ENCODE measurements around the gene SLCO2B1.

DNA sequence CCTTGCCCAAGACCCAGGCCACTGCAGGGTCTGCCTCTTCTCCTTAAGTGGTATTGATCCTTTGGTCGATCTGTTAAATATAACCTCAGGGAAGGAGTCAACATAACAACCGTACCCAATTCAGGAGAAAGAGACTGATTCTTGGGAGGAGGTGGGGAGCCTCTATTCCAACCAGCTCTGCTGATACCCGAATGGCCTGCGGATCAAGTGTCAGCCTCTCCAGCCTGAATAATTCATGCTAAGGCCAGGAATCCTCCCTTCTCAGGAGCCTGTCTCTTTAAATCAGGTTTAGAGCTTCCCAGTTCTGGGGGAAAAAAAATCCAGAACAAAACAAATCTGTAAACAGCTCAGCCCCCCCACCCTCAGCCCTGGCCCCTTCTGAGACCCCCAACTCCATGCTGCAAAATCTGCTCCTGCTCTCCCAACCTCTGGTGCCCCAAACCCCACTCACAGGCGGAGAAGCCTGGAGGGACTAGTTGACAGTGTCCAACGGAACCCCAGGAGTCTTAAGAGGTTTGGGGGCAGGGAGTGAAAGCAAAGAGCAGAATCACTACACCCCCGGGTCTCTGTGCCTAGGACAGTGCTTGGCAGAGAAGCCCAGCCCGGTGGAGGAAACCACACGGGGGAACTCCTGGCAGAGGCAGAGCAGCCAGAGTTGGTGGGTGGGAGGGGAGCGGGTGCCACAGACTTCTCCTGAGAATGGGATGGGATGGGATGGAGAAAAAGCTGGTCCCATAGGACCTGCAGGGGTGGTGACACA lies 88.8 kb downstream of the SLCO2B1 start:
- TF ChIP-seq EP300 (IDR thresholded peaks at IDR 0.05) (no peak), POLR2A (IDR thresholded peaks at IDR 0.05) (no peak)

Data from suprapubic skin (tissue), 2 donors.